Measurements from ENCODE around the gene CDKN1B.
A peak's percentile ranks its signal among the peaks of the same experiment; 100 is the strongest.

The CDKN1B gene

DNA sequence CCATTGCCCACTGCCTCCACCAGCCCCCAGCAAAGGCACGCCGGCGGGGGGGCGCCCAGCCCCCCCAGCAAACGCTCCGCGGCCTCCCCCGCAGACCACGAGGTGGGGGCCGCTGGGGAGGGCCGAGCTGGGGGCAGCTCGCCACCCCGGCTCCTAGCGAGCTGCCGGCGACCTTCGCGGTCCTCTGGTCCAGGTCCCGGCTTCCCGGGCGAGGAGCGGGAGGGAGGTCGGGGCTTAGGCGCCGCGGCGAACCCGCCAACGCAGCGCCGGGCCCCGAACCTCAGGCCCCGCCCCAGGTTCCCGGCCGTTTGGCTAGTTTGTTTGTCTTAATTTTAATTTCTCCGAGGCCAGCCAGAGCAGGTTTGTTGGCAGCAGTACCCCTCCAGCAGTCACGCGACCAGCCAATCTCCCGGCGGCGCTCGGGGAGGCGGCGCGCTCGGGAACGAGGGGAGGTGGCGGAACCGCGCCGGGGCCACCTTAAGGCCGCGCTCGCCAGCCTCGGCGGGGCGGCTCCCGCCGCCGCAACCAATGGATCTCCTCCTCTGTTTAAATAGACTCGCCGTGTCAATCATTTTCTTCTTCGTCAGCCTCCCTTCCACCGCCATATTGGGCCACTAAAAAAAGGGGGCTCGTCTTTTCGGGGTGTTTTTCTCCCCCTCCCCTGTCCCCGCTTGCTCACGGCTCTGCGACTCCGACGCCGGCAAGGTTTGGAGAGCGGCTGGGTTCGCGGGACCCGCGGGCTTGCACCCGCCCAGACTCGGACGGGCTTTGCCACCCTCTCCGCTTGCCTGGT, at the start of gene CDKN1B:
TSS of gene CDKN1B (plus strand) at position 576 of the 793 bp plus-strand sequence. CDS start 472 bp downstream, outside the sequence.
- DNase-seq, result peak; percentile 96
- in situ Hi-C loops (cut with HindIII; ENCODE audit: low pct_ligation_motif_present, low pct_unique_long_range_greater_than_20kb, low sequenced_read_pairs), result no loop called here

DNA sequence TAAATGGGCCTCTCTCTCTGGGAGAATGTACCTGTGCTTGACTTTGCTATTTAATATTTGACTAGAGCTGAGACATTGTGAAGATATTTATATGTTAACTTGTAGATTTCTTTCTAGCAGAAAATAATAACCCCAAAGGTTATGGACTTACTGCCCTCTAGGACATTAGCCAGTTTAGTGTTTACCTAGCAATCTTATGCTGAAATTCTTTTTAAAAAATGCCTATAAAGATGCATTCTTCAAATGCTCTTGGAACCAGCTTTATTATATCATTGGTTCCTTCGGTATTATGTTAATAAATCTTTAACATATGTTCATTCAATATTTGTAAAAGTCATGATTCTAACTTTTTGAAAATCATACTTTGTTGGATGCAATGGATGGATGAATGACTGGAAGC, 49.2 kb upstream of the CDKN1B start:
- in situ Hi-C loops (cut with HindIII; ENCODE audit: low pct_ligation_motif_present, low pct_unique_long_range_greater_than_20kb, low sequenced_read_pairs), result no loop called here
- DNase-seq, result peak; percentile 52

DNA sequence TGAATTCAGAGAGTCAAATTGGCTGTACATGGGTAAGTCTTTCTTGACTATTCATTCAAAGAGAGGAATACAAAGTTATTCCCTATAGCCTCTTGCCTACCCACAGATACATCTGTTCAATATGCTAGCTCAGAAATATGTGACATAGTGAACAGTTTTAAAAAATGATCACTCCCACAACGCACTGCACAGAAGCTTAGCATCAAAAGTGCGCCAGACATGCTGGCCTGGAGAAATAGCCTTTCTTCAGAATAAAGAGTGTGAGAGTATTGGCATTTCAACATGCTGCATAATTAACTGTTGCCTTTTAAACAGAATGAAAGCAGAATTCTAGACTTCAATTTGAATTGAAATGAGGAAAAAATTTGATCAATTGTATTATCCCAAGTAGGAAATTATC, 48.1 kb upstream of the CDKN1B start:
- no peak for DNase-seq
- in situ Hi-C loops (cut with HindIII; ENCODE audit: low pct_ligation_motif_present, low pct_unique_long_range_greater_than_20kb, low sequenced_read_pairs), result no loop called here

DNA sequence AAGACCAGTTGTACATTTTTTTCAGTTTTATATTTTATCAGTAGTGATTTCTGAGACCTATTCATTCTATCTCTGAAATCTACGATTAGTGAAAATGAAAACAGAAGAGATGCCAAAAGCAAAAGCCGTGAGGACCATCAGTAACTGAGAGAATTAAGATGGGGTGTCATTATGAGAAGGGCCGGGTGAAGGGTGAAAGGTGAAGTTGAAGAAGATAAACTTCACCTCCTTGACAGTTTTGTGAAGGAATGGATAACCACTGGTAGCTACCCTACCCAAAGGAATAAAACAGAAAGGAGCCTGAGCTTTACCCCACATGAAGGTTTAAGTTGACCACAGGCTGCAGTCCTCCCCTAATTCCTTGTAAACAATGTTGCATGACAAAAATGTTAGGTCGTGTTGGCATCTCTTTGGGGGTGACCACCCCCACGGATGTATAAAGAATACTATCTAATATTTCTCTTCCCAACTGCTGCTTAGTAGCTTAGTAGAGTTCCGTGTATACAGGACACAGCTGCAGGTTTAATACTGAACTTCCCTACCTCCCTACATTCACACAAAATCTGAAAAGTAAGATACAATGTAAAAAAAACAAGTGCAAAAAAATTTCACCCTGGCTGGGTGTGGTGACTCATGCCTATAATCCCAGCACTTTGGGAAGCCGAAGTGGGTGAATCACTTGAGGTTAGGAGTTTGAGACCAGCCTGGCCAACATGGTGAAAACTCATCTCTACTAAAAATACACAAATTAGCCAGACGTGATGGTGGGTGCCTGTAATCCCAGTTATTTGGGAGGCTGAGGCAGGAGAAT, 45.1 kb upstream of the CDKN1B start:
- DNase-seq, result peak; percentile 85
- in situ Hi-C loops (cut with HindIII; ENCODE audit: low pct_ligation_motif_present, low pct_unique_long_range_greater_than_20kb, low sequenced_read_pairs), result no loop called here

DNA sequence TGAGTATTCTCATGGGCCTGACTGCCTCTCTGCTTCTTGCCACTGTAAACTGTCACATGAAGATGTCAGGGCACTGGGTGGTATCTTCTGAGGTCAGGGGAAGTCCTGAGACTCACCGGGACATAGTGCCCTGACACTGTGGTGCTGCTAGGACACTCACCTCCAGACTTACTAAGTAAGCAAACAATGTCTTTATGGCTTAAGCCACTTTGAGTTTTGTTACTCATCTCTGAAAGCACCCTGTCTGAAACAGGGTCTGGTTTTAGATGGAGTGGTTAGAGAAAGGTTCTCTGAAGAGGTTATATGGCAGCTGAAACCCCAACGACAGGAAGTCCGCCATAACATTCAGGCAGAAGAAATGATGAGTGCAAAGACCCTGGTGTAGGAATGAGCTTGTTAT, 43.9 kb upstream of the CDKN1B start:
- DNase-seq, result no peak
- in situ Hi-C loops (cut with HindIII; ENCODE audit: low pct_ligation_motif_present, low pct_unique_long_range_greater_than_20kb, low sequenced_read_pairs), result no loop called here

DNA sequence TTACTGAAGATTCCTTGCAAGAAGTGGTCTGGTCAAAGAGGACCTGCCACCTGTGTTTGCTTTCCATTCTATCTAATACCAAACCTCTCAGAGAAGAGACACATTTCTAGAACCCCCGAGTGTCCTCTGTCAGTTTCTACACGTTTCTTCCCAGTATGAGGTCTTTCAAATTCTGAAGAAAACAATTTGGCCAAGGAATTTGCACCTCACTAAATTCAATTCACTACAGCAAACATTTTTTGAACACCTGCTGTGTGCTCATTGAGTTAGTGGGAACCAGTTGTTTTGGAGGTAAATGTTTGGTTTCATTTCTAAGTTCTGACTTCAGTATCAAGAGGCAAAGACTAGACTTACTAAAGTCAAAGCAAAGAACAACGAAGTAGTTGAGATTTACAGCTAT, 40.6 kb upstream of the CDKN1B start:
- in situ Hi-C loops (cut with HindIII; ENCODE audit: low pct_ligation_motif_present, low pct_unique_long_range_greater_than_20kb, low sequenced_read_pairs), result no loop called here
- no peak for DNase-seq

DNA sequence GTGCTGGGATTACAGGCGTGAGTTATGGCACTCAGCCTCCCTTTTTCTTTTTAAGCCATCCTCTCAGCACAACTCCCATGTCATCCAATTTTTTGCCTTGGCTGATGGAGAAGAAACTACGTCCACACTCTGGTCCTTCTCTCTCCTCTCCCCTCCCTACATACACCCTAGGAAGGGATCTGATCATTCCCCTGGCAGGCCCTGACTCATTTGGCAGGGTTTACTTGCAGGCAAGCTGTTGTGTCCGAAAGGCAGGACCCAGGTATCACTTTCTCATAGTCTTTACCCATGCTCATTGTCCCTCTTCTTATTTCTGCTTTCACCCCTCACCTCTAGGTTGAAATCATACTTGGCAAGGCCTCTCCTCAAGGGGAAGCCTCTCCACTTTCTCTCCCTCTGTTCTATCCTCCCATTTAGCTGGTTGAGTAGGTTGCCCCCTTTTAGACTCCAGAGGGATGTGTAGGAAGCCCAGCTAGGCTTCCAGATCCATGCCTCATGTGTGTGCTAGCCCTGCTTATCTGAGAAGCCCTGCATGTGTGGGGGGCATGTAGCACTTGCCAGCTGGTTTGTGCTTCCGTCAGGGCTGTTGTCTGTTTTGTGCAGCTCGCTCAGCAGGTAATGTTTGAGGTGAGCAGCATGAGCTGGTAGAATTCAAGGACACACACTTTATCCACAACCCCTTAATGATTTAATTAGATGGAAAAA, 36.0 kb upstream of the CDKN1B start:
- in situ Hi-C loops (cut with HindIII; ENCODE audit: low pct_ligation_motif_present, low pct_unique_long_range_greater_than_20kb, low sequenced_read_pairs), result no loop called here

DNA sequence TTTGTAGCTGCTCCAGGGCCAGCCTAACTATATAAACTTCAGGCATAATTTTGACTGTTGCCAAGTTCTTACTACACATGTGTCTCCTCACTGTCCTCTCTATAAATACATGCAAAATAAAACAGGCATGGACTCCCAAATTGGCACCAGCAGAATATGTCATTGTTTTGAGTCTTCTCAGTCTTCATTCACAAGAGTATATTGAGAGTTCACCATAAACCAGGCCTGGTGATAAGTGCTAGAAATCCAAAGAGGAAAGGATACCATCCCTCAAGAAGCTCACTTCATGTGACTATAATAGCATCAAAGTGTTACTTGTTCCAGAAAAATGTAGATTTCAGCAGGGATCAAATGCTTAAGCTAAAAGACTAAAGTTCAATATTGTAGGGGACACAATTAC, 34.9 kb upstream of the CDKN1B start:
- in situ Hi-C loops (cut with HindIII; ENCODE audit: low pct_ligation_motif_present, low pct_unique_long_range_greater_than_20kb, low sequenced_read_pairs), result no loop called here
- no peak for DNase-seq

More for the DNA sequence above, 36.0 kb upstream of the CDKN1B start:
- no peak for DNase-seq

DNA sequence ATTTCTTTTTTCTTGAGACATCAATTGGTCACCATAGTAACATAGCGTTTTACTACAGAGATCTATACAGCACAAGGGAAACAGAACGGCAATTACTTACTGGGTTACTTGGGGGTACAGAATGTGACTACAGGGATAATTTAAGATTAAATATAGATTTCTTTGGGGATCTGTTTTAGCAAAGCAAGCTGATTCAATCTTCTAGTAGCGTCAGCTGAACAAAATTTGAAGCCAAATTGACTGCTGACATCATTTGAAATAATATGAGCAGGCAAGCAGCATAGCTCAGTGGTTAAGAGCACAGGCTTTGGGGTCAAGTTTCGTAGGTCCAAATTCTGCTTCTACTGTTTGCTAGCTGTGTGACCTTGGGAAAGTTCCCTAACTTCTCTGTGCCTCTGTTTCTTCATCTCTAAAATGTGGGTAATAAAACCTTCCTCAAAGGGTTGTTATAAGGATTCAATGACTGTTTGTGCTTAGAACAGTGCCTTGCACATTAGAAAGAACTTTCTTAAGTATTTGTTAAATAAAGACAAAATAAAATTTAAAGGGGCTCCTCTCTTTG, 34.0 kb upstream of the CDKN1B start:
- no peak for DNase-seq
- in situ Hi-C loops (cut with HindIII; ENCODE audit: low pct_ligation_motif_present, low pct_unique_long_range_greater_than_20kb, low sequenced_read_pairs), result no loop called here

DNA sequence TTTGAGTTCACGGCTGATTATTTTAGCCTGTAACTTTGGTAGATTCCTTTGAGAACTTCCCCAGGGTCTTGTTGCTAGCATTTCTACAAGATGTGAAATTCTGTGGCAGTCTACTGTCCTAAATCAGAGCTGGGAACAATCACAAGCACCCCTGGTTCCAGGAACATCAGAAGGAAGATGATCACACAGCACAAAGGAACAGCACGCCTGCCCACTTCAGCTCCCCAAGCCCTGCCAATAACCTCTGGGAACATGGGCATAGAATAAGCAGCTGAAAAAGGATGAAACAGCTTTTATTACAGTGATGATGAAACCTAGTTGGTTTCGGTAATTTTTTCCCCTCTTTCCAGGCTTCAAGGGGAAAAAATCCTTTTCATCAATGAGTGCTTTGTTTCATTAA, 33.4 kb upstream of the CDKN1B start:
- in situ Hi-C loops (cut with HindIII; ENCODE audit: low pct_ligation_motif_present, low pct_unique_long_range_greater_than_20kb, low sequenced_read_pairs), result no loop called here

DNA sequence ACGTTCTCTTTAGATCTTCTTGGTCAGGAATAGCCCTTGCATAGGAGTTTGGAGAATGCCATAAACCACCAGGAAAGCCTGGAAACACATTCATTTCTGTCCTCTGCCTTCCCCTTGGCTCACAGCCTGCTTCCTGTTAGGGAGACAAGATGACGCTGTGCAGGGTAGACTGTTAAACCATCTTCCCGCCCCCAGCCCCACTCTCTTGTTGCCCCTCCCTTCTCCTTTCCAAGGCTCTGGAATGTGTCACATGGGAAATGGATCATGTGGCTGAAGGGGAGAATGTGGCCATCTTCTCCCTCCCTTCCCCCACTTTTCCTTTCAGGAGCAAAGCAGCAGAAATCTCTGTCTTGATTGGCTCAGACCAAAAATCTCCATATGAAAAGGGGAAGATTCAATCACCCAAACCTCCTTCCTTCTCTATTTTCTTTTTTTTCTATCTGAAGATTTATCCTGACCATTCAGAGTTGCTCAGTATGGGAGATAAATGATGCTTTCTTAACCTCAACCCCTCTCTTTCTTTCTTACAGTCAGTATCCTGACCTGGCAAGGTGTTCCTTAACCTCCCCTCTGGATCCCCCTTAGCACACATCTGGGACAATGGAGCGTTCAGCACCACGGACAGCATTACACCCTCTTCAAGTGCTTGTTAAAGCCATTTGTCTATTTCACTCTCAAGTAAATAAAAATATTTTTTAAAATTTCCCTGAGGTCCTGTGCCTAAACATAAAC, 32.6 kb upstream of the CDKN1B start:
- in situ Hi-C loops (cut with HindIII; ENCODE audit: low pct_ligation_motif_present, low pct_unique_long_range_greater_than_20kb, low sequenced_read_pairs), result no loop called here
- DNase-seq, result peak; percentile 61

More for the DNA sequence above, 33.4 kb upstream of the CDKN1B start:
- DNase-seq, result no peak

DNA sequence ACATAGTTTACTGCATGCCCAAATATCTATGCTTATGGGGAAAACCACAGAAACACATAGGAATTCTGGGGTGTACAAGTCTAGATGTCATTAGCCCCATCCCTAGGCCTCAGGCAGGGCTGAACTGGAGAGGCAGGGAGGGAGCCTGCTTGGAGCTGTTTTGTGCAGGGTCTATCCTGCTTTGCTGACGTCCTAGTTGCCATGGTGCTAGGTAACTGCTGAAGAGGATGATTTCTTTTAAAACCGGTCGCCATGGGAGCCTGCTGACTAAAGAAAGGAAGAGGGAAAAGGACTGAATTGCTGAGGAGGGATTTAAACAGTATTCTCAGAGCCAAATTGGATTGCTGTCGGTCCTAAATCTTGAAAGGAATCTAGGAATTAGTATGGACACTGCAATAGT, 31.9 kb upstream of the CDKN1B start:
- no peak for DNase-seq

DNA sequence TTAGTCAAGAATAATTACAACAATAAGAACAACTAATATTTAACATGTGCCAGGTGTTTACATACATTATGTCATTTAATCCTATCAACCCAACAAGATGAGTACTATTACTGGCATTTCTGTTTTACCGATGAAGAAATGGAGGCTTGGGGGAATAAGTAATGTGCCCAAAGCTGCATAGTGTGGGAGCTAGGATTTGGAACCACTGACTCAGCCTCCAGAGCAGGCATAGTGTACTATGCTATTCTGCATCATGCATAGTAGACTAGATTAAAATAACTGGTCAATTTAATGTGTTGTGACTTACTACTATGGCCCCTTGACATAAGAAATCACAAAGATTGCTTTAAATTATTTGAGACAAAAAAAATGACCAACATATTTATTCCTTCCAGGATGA, 30.7 kb upstream of the CDKN1B start:
- no peak for DNase-seq
- in situ Hi-C loops (cut with HindIII; ENCODE audit: low pct_ligation_motif_present, low pct_unique_long_range_greater_than_20kb, low sequenced_read_pairs), result no loop called here

More for the DNA sequence above, 31.9 kb upstream of the CDKN1B start:
- in situ Hi-C loops (cut with HindIII; ENCODE audit: low pct_ligation_motif_present, low pct_unique_long_range_greater_than_20kb, low sequenced_read_pairs), result no loop called here

DNA sequence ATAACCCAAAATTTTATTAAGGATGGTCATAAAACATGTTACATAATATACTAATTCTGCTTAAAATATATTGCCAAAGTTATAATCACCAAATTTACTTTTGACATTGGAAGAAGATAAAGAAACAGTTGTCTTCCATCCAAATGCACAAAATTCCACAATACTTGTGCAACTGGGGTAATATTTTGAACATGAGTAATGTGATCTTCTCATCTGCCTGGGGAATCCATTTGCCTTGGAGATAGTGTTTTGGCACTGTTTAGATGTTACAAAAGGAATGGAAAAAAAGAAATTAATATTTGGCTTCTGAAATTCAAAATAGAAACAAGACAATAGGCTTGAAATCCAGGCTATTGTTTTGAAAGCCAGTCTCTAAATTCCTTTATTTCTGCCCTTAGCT, 30.2 kb upstream of the CDKN1B start:
- in situ Hi-C loops (cut with HindIII; ENCODE audit: low pct_ligation_motif_present, low pct_unique_long_range_greater_than_20kb, low sequenced_read_pairs), result no loop called here
- no peak for DNase-seq

DNA sequence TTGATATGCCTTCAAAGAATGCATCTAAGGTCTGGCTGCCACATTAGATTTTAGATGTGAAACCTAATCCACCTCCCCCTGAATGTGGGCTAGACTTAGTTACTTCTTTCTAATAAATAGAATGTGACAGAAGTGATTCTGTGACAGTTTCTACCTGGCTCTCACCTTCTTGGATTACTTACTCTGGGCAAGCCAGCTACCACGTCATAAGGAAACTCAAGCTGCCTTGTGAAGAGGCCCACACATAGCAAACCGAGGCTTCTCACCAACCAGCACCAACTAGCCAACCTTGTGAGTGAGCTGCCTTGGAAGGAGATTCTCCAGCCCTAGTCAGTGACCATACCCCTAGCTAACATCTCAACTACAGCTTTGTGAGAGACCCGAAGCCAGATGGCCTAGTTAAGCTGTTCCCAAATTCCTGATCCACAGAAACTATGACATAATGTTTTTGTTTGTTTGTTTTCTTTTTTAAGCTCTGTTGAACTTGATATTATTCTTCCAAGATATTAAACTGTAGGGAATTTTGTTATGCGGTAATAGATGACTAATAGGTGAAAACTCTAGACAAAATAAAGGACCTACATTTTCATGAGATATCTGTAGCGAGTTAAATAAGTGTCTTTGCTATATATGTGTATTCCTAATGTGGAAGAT, 27.4 kb upstream of the CDKN1B start:
- in situ Hi-C loops (cut with HindIII; ENCODE audit: low pct_ligation_motif_present, low pct_unique_long_range_greater_than_20kb, low sequenced_read_pairs), result no loop called here
- DNase-seq, result no peak

DNA sequence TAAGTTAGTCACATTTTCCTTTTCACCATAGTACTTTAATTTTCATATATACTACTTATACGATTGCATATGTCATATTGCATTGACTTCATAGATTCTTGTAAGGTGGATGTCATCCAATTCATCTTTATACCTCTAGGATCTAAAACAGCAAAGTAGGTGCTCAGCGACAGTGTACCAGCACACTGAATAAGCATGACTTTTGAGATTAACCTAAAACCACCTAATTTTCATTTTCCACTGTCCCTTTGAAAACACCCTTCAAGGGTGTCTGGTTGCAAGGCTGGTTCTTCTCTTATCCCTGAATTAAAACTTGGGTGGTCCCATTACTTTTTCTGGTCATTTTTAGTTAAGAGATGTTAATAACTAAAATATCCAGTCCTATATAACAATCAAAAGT, 25.6 kb upstream of the CDKN1B start:
- no peak for DNase-seq
- in situ Hi-C loops (cut with HindIII; ENCODE audit: low pct_ligation_motif_present, low pct_unique_long_range_greater_than_20kb, low sequenced_read_pairs), result no loop called here

DNA sequence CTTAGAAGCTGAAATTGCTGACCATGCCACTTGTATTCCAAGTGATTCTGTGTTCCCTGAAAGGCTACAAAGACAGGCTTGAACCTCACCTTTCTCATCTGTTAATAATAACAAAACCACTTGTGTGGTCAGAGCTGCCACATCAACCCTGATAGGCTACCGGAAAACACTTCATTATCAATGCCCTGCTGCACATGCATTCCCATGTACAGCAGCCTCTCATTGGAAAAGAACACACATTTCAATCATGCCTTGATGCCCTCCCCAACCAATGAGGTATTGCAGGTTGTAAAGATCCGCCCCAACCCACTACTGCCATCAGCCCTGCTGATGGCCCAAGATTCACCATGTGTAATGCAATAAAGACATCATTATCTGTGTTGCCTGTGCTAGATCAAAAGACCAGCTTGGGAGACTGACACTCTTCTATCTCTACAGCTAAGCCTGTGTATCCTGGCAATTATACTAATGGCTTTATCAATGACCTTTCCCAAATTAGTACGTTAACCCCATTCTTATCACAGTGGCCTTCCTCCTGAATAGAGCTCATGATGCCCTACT, 24.0 kb upstream of the CDKN1B start:
- no peak for DNase-seq
- in situ Hi-C loops (cut with HindIII; ENCODE audit: low pct_ligation_motif_present, low pct_unique_long_range_greater_than_20kb, low sequenced_read_pairs), result no loop called here
